Colonic mucosa (tissue), 4 donors: ENCODE measurements around the gene SF3A2. TPM values are rescaled to one million over a fixed set of nuclear protein-coding genes. Genes with fewer than 3 reads are reported as not detected.

ENCODE experiments used
- DNase-seq: peaks from one replicate; pipeline ENCODE4 v3.0.0-alpha.2; 2020
- H3K27ac ChIP-seq: fragments of 200-600 bp; one replicate; pipeline ENCODE4 v1.8.0; 2021
- H3K27me3 ChIP-seq: fragments of 200-600 bp; one replicate; pipeline ENCODE4 v1.8.0; 2021
- H3K36me3 ChIP-seq: fragments of 200-600 bp; one replicate; pipeline ENCODE4 v1.8.0; 2021
- H3K4me1 ChIP-seq: fragments of 200-600 bp; one replicate; pipeline ENCODE4 v1.8.0; 2021; ENCODE audit warnings: mild to moderate bottlenecking
- H3K4me3 ChIP-seq: fragments of 200-600 bp; one replicate; pipeline ENCODE4 v1.8.0; 2021
- H3K9ac ChIP-seq, 2 donors: one replicate each; pipeline ENCODE4 v1.7.0; 2013; ENCODE audit warnings: control low read depth in 2 of 2, low read depth in 2 of 2, low read length in 2 of 2
- H3K9me3 ChIP-seq: fragments of 200-600 bp; one replicate; pipeline ENCODE4 v1.8.0; 2021
- CTCF ChIP-seq: fragments of 200-600 bp; IDR thresholded peaks from one replicate; pipeline ENCODE4 v1.8.0; 2022; ENCODE audit warnings: antibody characterized with exemption, mild to moderate bottlenecking
- intact Hi-C: fragments of 100-400 bp; cut with DNase I; formaldehyde crosslinking; loops from one replicate; pipeline ENCODE4 v1.14.1; 2022
- total RNA-seq, 2 donors: library from RNA; stranded (reverse); fragmentation: NEBNext Ultra II Directional in 1 of 2; extraction: Animal tissue kit (Norgen Biotek cat#: 25700) in 1 of 2; gene quantifications; one replicate each; pipeline ENCODE4 v1.2.1, GENCODE V29; 2021
- donor health status: healthy.
- donor health status: DM: no; HTN: no; CAD: no.
- donor health status: DM: no; HTN: no; CAD: no.

The SF3A2 gene
- total RNA-seq, 2 donors from 2014 or later = 60.9 to 99.8 TPM

- Histone ChIP-seq H3K4me1 (peaks cover 12% of the 10 kb centered on the region), H3K4me3 (no peak overlapping the region), H3K27ac (no peak overlapping the region), H3K9me3 (no peaks in the 10 kb centered on the region), H3K9ac (no peak overlapping the region), H3K27me3 (no peaks in the 10 kb centered on the region), H3K36me3 (peaks cover 11% of the 10 kb centered on the region)
- no peak for DNase-seq
- no peak for TF ChIP-seq CTCF
- intact Hi-C loops = no loop called here
Measured at GRCh38 chr19:2217591-2217990, 19.0 kb upstream of the SF3A2 start.

- Histone ChIP-seq H3K27ac (no peak overlapping the region), H3K36me3 (peaks cover 6% of the 10 kb centered on the region), H3K4me3 (no peak overlapping the region), H3K4me1 (no peaks in the 10 kb centered on the region), H3K27me3 (no peaks in the 10 kb centered on the region), H3K9ac (no peak overlapping the region), H3K9me3 (no peaks in the 10 kb centered on the region)
- intact Hi-C loops = no loop called here
- DNase-seq = no peak
- no peak for TF ChIP-seq CTCF
Measured at GRCh38 chr19:2219726-2220125, 16.9 kb upstream of the SF3A2 start.

GRCh38 chr19:2221250-2221831, 15.3 kb upstream of the SF3A2 start:
- intact Hi-C loops = no loop called here
- no peak overlapping the region for H3K27ac ChIP-seq
- no peaks in the 10 kb centered on the region for H3K27me3 ChIP-seq
- H3K9me3 ChIP-seq = no peaks in the 10 kb centered on the region
- no peak for TF ChIP-seq CTCF
- no peaks in the 10 kb centered on the region for H3K4me1 ChIP-seq
- no peak overlapping the region for H3K4me3 ChIP-seq
- H3K36me3 ChIP-seq = peaks cover 6% of the 10 kb centered on the region
- no peak for DNase-seq
- no peak overlapping the region for H3K9ac ChIP-seq

GRCh38 chr19:2221918-2222317, 14.7 kb upstream of the SF3A2 start:
- Histone ChIP-seq H3K36me3 (peaks cover 6% of the 10 kb centered on the region), H3K27me3 (no peaks in the 10 kb centered on the region), H3K9ac (no peak overlapping the region), H3K4me3 (no peak overlapping the region), H3K27ac (no peak overlapping the region), H3K9me3 (no peaks in the 10 kb centered on the region), H3K4me1 (no peaks in the 10 kb centered on the region)
- no peak for TF ChIP-seq CTCF
- intact Hi-C loops = no loop called here
- DNase-seq = no peak

- H3K27me3 ChIP-seq = no peaks in the 10 kb centered on the region
- no peak overlapping the region for H3K27ac ChIP-seq
- DNase-seq = no peak
- intact Hi-C loops = no loop called here
- H3K9me3 ChIP-seq = no peaks in the 10 kb centered on the region
- H3K36me3 ChIP-seq = peaks cover 6% of the 10 kb centered on the region
- no peaks in the 10 kb centered on the region for H3K4me1 ChIP-seq
- no peak overlapping the region for H3K9ac ChIP-seq
- no peak overlapping the region for H3K4me3 ChIP-seq
- TF ChIP-seq CTCF = no peak
Measured at GRCh38 chr19:2223391-2223790, 13.2 kb upstream of the SF3A2 start.

GRCh38 chr19:2223959-2224358, 12.7 kb upstream of the SF3A2 start:
- Histone ChIP-seq H3K27me3 (no peaks in the 10 kb centered on the region), H3K27ac (no peak overlapping the region), H3K9me3 (no peaks in the 10 kb centered on the region), H3K36me3 (peaks cover 6% of the 10 kb centered on the region), H3K4me3 (no peak overlapping the region), H3K4me1 (no peaks in the 10 kb centered on the region), H3K9ac (no peak overlapping the region)
- DNase-seq = no peak
- intact Hi-C loops = no loop called here
- TF ChIP-seq CTCF = no peak
